GM19455 (cell line): ENCODE measurements around the gene PTPN6.

Experiments
- ATAC-seq: cut with Tn5 transposase; IDR thresholded peaks from one replicate; pipeline ENCODE4 v1.9.1; 2021; ENCODE audit not compliant: unreplicated experiment

PTPN6 gene

DNA sequence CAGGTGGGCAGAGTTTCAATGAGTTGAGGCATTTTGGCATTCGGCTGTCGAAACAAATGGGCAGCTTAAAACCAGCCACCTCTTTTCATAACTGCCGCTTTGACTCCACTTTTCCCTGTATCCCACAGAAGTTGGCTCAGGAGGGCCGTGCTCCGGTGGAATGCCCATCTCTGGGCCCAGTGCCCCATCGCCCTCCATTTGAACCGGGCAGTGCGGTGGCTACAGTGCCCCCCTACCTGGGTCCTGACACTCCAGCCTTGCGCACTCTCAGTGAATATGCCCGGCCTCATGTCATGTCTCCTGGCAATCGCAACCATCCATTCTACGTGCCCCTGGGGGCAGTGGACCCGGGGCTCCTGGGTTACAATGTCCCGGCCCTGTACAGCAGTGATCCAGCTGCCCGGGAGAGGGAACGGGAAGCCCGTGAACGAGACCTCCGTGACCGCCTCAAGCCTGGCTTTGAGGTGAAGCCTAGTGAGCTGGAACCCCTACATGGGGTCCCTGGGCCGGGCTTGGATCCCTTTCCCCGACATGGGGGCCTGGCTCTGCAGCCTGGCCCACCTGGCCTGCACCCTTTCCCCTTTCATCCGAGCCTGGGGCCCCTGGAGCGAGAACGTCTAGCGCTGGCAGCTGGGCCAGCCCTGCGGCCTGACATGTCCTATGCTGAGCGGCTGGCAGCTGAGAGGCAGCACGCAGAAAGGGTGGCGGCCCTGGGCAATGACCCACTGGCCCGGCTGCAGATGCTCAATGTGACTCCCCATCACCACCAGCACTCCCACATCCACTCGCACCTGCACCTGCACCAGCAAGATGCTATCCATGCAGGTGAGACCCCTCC, 12.6 kb upstream of the PTPN6 start:
- ATAC-seq = no peak

DNA sequence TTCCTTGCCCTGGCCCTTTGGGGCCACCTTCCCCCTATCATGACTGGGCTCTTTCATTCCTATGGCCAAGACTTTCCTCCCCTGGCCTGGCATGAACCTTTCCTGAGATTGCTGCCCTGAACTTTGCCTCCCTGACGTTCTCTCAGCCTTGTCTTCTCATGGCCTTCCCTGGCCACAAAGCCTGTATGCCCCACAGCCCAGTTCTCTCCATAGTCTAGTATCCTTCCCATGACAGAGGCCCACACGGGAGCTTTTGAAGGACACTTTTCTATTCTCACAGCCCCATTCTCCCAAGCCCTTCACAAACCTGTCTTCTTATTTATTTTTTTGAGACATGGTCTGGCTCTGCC, 12.0 kb upstream of the PTPN6 start:
- ATAC-seq = no peak

- ATAC-seq = no peak
Measured at GRCh38 chr12:6941267-6941666, 9.9 kb upstream of the PTPN6 start.

GRCh38 chr12:6941782-6942181, 9.4 kb upstream of the PTPN6 start:
- no peak for ATAC-seq

GRCh38 chr12:6942331-6942665, 8.9 kb upstream of the PTPN6 start:
- ATAC-seq = no peak

DNA sequence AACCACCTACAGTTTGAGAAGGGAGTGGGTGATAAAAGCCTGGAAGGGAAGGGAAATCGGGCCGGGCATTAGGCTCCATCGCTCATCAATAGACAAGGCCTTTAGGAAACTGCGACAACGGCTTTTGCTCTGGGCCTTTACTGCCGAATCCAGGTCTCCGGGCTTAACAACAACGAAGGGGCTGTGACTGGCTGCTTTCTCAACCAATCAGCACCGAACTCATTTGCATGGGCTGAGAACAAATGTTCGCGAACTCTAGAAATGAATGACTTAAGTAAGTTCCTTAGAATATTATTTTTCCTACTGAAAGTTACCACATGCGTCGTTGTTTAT, 7.8 kb upstream of the PTPN6 start:
- ATAC-seq = peak; percentile 21

GRCh38 chr12:6943722-6944380, 7.3 kb upstream of the PTPN6 start, which contains the start of the genes C12orf57 and RNU7-1:
Gene C12orf57 (plus strand): TSS chr12:6944022. CDS start chr12:6944122, 100 bp downstream.
Gene RNU7-1 (plus strand): TSS chr12:6943816.
- ATAC-seq = peak; percentile 45

DNA sequence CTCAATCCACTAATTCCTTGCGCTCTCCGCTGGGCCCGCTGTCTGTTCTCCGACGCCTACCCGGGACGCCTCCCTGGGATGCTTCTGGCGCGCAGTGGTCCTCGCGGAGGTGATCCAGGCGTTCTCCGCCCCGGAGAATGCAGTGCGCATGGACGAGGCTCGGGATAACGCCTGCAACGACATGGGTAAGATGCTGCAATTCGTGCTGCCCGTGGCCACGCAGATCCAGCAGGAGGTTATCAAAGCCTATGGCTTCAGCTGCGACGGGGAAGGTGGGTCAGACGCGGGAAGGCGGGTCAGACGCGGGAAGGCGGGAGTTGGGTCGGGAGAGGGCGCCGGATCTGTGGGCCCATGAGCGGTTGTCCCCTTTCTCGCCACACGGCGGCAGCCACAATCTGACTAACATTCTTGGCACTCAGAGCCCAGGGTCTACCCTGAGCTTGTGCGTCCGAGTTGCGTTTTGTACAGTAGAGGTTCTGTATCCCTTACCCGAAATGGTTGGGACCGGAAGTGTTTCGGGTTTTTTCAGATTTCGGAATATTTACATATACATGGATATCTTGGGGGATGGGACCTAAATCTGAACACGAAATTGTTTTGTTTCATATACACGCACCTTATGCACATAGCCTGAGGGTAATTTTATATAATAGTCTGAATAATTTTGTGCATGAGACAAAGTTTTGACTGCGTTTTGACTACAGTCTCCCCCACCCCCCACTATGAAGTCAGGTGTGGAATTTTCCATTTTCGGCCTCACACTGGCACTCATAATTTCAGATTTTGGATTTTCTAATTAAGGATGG, 6.6 kb upstream of the PTPN6 start:
- ATAC-seq = peak; percentile 40

- ATAC-seq = no peak
Measured at GRCh38 chr12:6945613-6946012, 5.5 kb upstream of the PTPN6 start.

- no peak for ATAC-seq
Measured at GRCh38 chr12:6946033-6946919, 4.9 kb upstream of the PTPN6 start.

- no peak for ATAC-seq
Measured at GRCh38 chr12:6946920-6947374, 4.2 kb upstream of the PTPN6 start.

- no peak for ATAC-seq
Measured at GRCh38 chr12:6947615-6948014, 3.5 kb upstream of the PTPN6 start.

DNA sequence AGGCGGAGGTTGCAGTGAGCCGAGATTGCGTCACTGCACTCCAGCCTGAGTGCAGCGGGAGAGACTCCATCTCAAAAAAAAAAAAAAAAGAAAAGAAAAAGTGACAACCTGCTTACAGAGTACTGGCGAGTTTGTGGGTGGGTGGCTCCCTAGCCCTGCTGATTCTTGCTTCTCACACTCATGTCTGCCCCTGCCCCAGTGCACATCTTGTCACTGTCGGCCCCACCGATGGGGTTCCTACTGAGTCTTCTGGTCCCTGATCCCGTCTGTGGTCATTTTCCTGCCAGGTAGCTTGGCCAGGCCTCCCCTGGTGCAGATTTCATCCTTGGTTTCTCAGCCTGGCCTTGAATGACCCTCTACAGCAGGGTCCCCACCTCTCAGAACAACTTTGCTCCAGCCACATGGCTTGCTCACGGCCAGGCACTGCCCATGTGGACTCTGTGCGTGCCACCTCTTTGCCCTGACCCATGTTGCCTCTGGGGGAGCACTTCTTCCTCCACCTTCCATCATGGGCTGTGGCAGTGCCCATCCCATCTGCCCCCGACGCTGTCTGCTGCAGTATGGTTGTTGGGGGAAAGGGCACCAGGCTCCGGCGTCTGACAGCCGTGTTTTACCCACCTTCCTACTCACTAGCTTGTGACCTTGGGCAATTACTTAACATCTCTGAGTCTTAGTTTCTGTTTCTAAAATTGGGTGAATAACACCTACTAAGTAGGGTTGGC, 2.1 kb upstream of the PTPN6 start:
- ATAC-seq = no peak

- no peak for ATAC-seq
Measured at GRCh38 chr12:6950401-6950801, 755 bp upstream of the PTPN6 start.

DNA sequence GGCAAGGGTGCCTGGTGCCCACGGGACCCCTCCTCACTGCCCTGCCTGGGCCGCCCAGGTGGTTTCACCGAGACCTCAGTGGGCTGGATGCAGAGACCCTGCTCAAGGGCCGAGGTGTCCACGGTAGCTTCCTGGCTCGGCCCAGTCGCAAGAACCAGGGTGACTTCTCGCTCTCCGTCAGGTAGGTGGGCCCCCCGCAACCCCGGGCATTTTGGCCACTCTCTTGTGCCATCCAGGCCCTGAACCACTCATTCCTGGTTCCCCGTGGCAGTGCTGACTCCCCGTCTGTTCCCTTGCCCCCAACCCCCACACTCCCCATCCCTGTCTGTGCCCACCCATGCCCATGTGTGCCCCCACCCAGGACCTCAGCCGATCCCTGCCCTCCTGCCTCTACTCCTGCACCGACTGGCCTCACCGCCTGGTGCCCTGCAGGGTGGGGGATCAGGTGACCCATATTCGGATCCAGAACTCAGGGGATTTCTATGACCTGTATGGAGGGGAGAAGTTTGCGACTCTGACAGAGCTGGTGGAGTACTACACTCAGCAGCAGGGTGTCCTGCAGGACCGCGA, 480 bp downstream of the PTPN6 start:
- no peak for ATAC-seq

DNA sequence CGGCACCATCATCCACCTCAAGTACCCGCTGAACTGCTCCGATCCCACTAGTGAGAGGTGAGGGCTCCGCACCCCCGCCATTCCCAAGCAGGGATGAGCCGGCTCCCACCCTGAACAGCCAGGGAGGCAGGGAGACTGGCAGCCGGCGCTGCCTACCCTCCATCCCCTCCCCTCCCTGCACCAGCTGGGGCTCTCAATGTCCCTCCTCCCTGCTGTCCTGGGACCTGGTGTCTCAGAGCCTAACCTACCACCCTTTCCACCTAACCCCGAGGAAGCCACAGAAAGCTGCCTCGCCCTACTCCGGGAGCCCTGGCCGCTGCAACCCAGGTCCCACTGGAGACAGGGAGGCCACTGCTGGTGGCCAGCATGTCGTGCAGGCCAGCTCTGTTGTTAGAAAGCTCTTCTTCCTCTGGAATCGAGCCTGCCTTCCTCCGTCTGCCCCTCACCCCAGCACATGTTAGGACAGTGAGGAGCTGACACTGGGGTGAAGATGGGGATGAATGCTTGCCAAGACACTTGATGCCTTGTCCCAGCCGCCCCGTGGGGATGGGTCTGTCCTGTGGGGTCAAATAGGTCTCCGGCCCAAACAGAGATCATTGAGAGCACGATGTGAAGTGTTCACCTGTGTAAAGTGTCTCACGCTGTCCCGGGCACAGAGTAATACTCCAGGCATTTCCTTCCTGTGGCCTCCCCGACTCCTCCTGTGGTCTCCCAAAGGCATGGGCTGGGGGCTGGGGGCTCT, 1.1 kb downstream of the PTPN6 start:
- no peak for ATAC-seq

DNA sequence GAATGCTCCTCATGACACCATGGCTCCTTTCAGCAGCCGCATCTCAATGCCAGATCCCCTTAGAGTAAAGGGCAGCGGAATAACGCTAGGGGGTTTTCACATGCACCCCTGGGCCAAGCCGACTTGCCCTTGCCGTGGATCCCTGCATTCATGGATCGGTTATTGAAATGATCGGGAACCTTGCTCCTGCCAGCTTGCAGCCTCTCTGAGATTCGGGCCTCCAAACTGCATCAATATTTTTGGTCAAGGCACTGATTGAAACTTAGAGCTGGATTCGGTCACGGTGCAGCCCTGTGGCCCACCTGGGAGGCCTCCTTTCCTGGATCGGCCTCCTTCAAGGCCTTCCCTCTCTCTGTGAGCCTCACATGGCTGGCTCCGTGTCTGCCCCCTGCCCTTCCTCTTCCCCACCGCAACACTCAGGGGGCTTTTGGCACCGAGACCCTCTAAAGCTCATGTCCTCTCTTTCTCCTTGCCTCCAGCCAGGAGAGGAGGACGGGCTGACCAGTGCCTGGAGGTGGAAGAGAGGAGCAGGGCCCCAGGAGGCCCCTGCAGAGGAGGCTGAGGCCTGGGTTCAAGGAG, 1.8 kb downstream of the PTPN6 start:
- no peak for ATAC-seq

GRCh38 chr12:6953442-6954315, 2.5 kb downstream of the PTPN6 start:
- peak; percentile 34 for ATAC-seq
